Putamen (tissue), 1 donor: Measurements from ENCODE around the gene YTHDF2.
A peak's percentile ranks its signal among the peaks of the same experiment; 100 is the strongest.
"Not testable (repeated sequence)": the region's sequence is repeated elsewhere in the genome, so short reads cannot be mapped to it uniquely, and the experiment has no call there.

ENCODE experiments used
- DNase-seq: peaks from one replicate; pipeline ENCODE4 v3.0.0-alpha.2; 2016; ENCODE audit warnings: low spot score

YTHDF2 gene

DNA sequence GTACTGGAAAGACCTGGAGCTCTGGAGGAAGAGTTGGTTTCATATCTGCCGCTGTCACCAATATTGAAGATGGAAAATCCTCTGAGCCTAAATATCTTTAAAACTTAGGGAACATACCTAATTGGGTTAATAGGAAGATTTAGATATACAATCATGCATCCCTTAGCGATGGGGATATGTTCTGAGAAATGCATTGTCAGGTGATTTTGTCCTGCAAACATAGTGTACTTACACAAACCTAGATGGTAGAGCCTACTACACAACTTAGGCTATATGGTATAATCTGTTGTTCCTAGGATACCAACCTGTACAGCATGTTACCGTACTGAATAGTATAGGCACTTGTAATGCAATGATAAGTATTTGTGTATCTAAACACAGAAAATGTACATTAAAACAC, 22.5 kb downstream of the YTHDF2 start:
- no peak for DNase-seq

GRCh38 chr1:28761189-28761588, 24.4 kb downstream of the YTHDF2 start:
- DNase-seq, result no peak

DNA sequence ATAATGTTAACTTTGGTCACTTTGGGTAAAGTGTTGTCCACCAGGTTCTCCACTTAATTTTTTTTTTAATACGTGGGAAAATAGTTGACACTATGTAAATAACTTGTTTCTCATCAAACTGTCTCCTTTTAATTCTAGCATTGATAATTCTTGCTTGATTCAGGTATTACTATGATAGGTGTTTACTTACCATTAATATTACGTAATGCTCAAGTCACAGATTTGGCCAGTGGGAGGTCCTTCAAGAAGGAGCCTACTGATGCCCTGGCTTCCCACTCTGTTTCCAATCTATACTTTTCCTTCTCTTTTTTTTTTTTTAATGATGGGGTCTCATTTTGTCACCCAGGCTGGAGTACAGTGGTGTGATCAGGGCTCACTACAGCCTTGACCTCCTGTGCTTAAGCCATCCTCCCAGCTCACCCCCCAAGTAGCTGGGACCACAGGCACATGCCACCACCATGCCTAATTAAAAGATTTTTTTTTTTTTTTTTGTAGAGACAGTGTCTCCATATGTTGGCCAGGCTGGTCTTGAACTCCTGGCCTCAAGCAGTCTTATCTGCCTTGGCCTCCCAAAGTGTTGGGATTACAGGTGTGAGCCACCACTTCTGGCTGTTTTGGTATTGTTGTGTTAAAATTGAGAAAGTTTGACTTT, 29.9 kb downstream of the YTHDF2 start:
- no peak for DNase-seq

GRCh38 chr1:28770601-28771165, 33.9 kb downstream of the YTHDF2 start:
- DNase-seq, result no peak

GRCh38 chr1:28771921-28772320, 35.2 kb downstream of the YTHDF2 start:
- not testable (repeated sequence) for DNase-seq

DNA sequence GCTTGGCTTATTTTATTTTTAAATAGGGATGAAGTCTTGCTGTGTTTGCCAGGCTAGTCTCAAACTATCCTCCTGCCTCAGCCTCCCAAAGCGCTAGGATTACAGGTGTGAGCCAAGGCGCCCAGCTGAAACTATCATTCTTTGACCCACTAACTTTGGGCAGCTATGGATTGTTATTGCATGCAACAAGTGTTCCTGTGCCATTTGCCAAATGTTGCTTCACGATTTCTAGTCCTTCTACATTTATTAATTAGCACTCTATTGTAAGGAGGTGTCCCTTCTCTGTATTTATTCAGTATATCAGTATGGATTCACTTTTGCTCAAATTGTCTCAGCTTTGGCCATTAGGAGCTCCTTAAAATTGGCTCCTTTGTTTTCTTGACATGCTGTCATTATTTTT, 36.4 kb downstream of the YTHDF2 start:
- DNase-seq, result no peak

DNA sequence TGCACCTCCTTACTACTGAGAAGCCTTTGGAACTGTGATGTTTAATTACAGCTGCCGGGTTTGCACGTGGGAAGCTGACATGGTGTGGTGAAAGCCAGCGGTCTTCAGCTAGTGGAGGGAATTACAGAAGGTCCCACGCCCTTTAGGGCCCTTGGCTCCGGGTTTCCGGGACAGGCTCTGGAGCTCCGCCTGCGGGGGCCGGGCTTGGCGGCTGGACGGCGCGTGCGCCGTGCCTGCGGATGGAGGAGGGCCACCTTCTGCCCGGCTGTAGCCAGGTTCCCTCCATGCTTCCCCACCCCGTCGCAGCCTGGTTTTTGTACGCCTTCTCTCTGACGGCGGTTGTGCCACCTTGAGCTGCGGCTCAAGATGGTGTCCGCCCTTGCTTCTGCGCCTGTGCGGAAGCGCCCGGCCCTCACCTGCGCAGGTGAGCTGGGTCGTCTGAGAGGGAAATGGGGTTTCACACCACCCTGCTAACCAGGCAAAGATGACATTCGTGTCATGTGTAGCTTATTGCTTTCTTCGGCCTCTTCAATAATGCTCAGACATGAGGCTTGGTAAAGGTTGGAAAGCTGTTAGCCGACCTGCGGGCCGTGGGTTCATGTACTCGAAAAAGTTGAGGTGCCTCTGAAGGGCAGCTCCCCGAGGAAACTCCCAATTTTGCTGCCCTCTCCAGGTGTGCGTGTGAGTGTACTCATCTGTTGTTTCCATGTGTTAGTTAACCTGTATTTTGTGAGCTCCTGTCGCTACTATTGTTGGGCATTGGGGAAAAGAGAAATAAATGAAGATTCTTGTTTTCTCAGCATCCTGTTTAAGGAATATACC, 38.6 kb downstream of the YTHDF2 start:
- DNase-seq, result peak; percentile 5

DNA sequence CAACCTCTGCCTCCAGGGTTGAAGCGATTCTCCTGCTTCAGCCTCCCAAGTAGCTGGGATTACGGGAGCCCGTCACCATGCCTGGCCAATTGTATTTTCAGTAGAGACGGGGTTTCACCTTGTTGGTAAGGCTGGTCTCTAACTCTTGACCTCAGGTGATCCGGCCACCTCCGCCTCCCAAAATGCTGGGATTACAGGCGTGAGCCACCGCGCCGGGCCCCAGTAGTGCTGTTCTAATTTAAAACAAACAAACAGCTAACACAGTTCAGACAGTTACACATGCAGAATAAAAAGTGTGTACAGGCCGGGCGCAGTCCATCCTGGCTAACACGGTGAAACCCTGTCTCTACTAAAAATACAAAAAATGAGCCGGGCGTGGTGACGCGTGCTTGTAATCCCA, 39.6 kb downstream of the YTHDF2 start:
- no peak for DNase-seq

- DNase-seq, result no peak
Observed at GRCh38 chr1:28778021-28778420, 41.3 kb downstream of the YTHDF2 start.

- no peak for DNase-seq
Observed at GRCh38 chr1:28779751-28780408, 43.1 kb downstream of the YTHDF2 start.

- no peak for DNase-seq
Observed at GRCh38 chr1:28781305-28781704, 44.6 kb downstream of the YTHDF2 start.

GRCh38 chr1:28782011-28782410, 45.3 kb downstream of the YTHDF2 start:
- DNase-seq, result no peak

GRCh38 chr1:28783363-28783762, 46.6 kb downstream of the YTHDF2 start:
- DNase-seq, result no peak

DNA sequence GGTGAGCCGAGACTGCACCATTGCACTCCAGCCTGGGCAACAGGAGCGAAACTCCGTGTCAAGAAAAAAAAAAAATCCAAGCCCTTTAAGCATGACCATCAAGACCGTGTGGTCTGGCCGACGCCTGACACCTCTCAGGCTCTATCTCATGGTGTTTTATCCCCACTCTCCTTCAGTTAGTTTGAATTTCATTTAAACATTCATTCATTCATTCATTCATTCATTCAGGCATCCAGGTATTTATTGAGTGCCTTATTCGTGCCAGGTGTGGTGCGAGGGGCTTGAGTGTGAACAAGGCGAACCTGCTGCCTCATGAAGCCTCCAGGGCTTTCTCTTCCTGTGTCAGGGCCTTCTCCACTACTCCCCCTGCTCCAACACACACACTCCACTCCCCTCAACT, 52.7 kb downstream of the YTHDF2 start:
- DNase-seq, result no peak

DNA sequence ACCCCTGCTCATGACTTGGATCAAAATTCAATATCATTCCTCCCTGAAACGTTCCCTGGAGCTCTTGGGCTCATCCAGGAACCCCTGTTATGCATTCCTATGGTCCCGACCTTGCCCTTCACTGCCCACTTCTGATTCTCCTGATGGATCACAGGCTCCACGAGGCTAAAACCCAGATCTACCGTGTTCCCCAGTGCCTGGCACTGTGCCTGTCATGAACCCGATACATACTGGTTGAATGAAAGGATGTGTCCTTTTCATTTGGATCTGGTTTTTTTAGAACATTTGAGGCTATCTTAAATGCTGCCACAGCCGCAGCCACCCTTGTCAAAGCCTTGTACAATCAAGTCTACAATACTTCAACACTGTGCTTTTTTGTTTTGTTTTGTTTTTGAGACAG, 53.1 kb downstream of the YTHDF2 start:
- no peak for DNase-seq

GRCh38 chr1:28790377-28791035, 53.8 kb downstream of the YTHDF2 start:
- DNase-seq, result no peak

DNA sequence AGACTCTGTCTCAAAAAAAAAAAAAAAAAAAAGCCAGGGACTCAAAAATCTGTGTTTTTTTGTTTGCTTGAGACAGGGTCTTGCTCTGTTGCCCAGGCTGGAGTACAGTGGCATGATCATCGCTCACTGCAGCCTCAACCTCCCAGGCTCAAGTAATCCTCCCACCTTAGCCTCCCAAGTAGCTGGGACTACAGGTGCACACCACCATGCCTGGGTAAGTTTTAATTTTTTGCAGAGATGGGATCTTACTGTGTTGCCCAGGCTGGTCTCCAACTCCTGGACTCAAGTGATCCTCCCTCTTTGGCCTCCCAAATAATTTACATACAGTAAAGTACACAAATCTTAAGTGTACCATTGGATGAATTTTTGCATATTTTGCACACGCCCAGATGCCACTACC, 55.2 kb downstream of the YTHDF2 start:
- not testable (repeated sequence) for DNase-seq

GRCh38 chr1:28792644-28793121, 55.9 kb downstream of the YTHDF2 start:
- no peak for DNase-seq

DNA sequence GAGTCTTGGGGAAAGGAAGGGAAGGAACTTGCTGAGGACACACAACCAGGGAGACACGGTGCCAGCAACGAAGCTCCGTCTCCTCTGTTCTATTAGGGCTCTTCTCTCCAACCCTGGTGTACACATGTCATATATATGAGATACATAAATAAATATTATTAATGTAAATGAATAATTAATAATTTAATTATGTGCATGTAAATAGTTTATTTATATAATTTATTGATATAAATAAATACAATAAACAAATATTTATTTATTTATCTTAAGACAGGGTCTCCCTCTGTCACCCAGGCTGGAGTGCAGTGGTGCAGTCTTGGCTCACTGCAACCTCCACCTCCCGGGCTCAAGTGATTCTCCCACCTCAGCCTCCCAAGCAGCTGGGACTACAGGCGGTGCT, 57.8 kb downstream of the YTHDF2 start:
- DNase-seq, result not testable (repeated sequence)

- DNase-seq, result no peak
Observed at GRCh38 chr1:28796352-28797211, 59.8 kb downstream of the YTHDF2 start.

- DNase-seq, result no peak
Observed at GRCh38 chr1:28800324-28800723, 63.6 kb downstream of the YTHDF2 start.
